PC-3 (cell line): ENCODE results near the gene GSDME.

ENCODE experiments used
- CTCF ChIP-seq: fragments of 300-600 bp; sonication (generic); conservative IDR thresholded peaks from 2 replicates; pipeline ENCODE4 v1.5.1; 2017; ENCODE audit warnings: antibody characterized with exemption, low read depth, mild to moderate bottlenecking, low read length
- EZH2 ChIP-seq: fragments of 300-600 bp; sonication (generic); IDR thresholded peaks from one replicate; pipeline ENCODE4 v1.6.1; 2017; ENCODE audit warnings: antibody characterized with exemption, mild to moderate bottlenecking, low read length; ENCODE audit not compliant: unreplicated experiment

DNA sequence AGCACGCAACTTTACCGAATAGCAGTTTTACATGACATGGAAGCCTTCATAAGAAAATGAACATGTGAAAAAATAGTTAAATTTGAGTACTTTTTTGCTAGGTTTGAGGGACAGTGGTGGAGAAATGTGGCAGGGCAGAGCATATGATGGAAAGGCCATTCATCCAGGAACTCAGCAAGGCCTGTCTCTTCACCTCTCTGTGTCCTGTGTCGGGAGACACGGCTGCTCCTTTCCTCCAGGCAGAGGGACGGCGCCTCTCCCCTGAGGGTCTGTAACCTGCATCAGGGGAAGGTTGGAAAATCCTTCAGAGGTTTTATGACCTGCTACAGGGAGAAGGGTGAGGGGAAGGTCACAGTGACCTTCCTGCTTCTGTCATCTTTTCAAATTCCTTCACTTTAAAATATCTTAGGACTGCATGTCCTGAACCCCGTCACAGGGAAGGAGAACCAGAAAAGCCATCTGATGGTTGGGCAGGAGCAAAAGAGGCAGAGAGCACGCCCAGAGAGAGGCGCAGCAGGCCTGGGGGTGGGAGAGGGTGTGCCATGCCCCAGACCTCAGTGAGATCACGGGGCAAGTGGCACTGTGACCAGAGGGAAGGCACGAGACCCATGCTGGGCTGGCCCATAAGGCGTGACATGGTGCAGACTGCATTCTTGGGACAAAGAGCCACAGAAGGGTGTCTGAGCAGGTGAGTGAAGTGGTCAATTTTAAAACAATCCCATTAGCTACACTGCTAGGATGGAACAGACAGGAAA is 44.0 kb downstream of the GSDME start:
- TF ChIP-seq CTCF (no peak), EZH2 (no peak)
